Retinal pigment epithelial cell (primary cell): ENCODE data around the gene MAK.

Experiments
- DNase-seq: peaks from one replicate; pipeline ENCODE4 v3.0.0-alpha.2; 2010; ENCODE audit warnings: low read depth
- H3K4me3 ChIP-seq: 2 replicates; pipeline ENCODE4 v1.5.1; 2011; ENCODE audit warnings: mild to moderate bottlenecking, low read length, control low read depth, moderate library complexity
- CTCF ChIP-seq: conservative IDR thresholded peaks from 2 replicates; pipeline ENCODE4 v1.5.1; 2011; ENCODE audit warnings: low read depth, low read length, control low read depth, inconsistent platforms

MAK gene

DNA sequence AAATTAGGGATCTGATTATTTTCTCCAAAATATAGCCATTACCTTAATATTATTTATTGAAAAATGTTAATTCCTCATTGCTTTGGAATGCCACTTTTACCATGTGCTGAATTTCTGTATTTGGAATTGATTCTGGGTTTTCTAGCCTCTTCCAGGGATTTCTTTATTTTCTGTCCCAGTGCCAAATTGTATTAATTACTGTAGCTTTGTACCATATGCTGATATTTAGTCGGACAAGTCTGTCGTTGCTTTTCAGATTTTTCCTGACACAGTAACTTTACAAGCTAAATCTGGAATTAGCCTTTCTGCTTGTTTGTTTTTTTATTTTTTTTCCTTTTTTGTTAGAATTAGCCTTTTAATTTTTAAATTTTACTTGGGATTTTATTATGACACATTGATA is 101.6 kb downstream of the MAK start:
- DNase-seq, result no peak
- no peak for TF ChIP-seq CTCF
- H3K4me3 ChIP-seq, result no peak overlapping the region

DNA sequence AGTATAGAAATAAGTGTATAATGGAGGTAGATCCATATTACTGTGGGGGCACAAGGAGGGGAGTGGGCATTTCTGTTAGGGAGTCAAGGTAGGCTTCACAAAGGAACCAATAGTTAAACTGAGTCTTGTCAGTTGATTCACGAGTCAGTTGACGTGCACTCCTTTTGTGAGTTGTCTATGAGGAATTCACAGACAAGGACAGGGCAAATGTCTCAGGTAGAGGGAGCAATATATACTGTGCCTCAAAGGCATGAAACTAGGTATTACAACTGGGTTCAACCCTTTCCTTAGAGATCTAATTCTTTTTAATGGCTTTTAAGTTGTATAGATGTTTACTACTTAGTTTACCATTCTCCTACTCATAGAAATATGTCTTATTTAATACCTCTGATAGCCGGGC is 104.5 kb downstream of the MAK start:
- no peak for TF ChIP-seq CTCF
- H3K4me3 ChIP-seq, result no peak overlapping the region
- no peak for DNase-seq

- no peak for DNase-seq
- TF ChIP-seq CTCF, result no peak
- no peak overlapping the region for H3K4me3 ChIP-seq
These were observed 105.1 kb downstream of the MAK start for GRCh38 chr6:10733151-10733715.

DNA sequence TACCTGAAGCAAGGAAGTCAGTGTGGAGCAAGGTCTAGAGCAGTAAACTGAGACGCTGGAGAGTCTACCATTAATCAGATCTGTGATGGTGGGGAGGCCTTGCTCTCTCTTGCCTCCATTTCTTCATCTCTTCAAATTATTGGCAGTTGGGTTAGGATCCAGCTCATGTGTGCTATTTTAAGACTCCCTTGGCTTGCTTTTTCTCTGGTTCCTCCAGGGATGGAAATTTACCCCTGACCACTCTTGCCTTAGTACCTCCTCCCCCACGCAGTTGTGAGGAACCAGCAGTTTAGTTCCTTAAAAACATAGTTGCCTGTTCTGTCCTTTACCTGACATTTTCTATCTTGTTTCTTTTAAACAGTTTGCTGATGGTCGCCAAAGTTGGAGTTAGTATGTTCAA is 108.1 kb downstream of the MAK start:
- no peak overlapping the region for H3K4me3 ChIP-seq
- DNase-seq, result no peak
- TF ChIP-seq CTCF, result no peak

GRCh38 chr6:10725716-10726115 is 112.6 kb downstream of the MAK start:
- TF ChIP-seq CTCF, result no peak
- H3K4me3 ChIP-seq, result no peak overlapping the region
- no peak for DNase-seq

- no peak for DNase-seq
- no peak for TF ChIP-seq CTCF
- H3K4me3 ChIP-seq, result no peak overlapping the region
These were observed 113.3 kb downstream of the MAK start for GRCh38 chr6:10725044-10725443.

DNA sequence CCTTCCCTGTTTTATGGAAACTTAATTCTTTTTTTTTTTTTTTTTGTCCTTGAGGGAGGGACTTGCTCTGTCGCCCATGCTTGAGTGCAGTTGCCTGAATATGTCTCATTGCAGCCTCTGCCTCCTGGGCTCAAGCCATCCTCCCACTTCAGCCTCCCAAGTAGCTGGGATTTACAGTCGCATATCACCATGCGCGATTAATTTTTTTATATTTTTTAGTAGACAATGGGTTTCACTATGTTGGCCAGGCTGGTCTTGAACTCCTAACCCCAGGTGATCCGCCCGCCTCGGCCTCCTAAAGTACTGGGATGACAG is 114.8 kb downstream of the MAK start:
- no peak for TF ChIP-seq CTCF
- peak overlapping the region; percentile 84 for H3K4me3 ChIP-seq
- DNase-seq, result no peak
